OCI-LY7 (cell line): Measurements from ENCODE around the gene GPHA2. TPM values are rescaled to one million over a fixed set of nuclear protein-coding genes. Genes with fewer than 3 reads are reported as not detected.

ENCODE experiments used
- BruUV-seq: library from RNA; stranded (reverse); fragments of 400-500 nt; replicated peaks from 2 replicates; lab custom pipeline; 2021; lab: Mats Ljungman, UMichigan
- CTCF ChIA-PET: fragments of 300-600 bp; sonication (Branson Sonifier 250); formaldehyde crosslinking; loops from one replicate; lab custom pipeline; 2022; ENCODE audit warnings: antibody characterized with exemption; ENCODE audit not compliant: unreplicated experiment; lab: Charles Lee
- POLR2A ChIA-PET: fragments of 300-600 bp; sonication (Branson Sonifier 250); formaldehyde crosslinking; loops from one replicate; lab custom pipeline; 2022; ENCODE audit warnings: antibody characterized with exemption; lab: Charles Lee
- DNase-seq: peaks from one replicate; pipeline ENCODE4 v3.0.0-alpha.2; 2015; ENCODE audit warnings: low spot score
- H2AFZ ChIP-seq: fragments of 200-600 bp; sonication (generic), shearing (Covaris generic); 2 replicates; pipeline ENCODE4 v1.6.1; 2014; ENCODE audit warnings: mild to moderate bottlenecking, antibody characterized with exemption, low read length, moderate library complexity
- H3K27ac ChIP-seq: fragments of 200-600 bp; sonication (generic); 2 replicates; pipeline ENCODE4 v1.5.1; 2014; ENCODE audit warnings: mixed run types, low read depth, mild to moderate bottlenecking, moderate library complexity, low read length, inconsistent platforms; ENCODE audit not compliant: poor library complexity, severe bottlenecking
- H3K36me3 ChIP-seq: fragments of 200-600 bp; sonication (generic); 2 replicates; pipeline ENCODE4 v1.6.1; 2014; ENCODE audit warnings: mild to moderate bottlenecking, antibody characterized with exemption, low read length, moderate library complexity, mixed read lengths; ENCODE audit not compliant: insufficient read depth
- H3K4me1 ChIP-seq: fragments of 200-600 bp; sonication (generic); 2 replicates; pipeline ENCODE4 v1.5.1; 2014; ENCODE audit warnings: mild to moderate bottlenecking, low read length; ENCODE audit not compliant: insufficient read depth, poor library complexity, severe bottlenecking
- H3K4me2 ChIP-seq: fragments of 200-600 bp; sonication (generic); 2 replicates; pipeline ENCODE4 v1.6.1; 2014; ENCODE audit warnings: mild to moderate bottlenecking, low read length
- H3K4me3 ChIP-seq: fragments of 200-600 bp; sonication (generic); 2 replicates; pipeline ENCODE4 v1.5.1; 2014; ENCODE audit warnings: mild to moderate bottlenecking, low read depth, low read length; ENCODE audit not compliant: poor library complexity, severe bottlenecking
- H3K79me2 ChIP-seq: fragments of 200-600 bp; sonication (generic); 2 replicates; pipeline ENCODE4 v1.6.1; 2016; ENCODE audit warnings: low read depth, mild to moderate bottlenecking, low read length, moderate library complexity, mixed read lengths; ENCODE audit not compliant: insufficient read depth
- H3K9me2 ChIP-seq: fragments of 200-600 bp; sonication (generic); 2 replicates; pipeline ENCODE4 v1.6.1; 2016; ENCODE audit warnings: mild to moderate bottlenecking, low read length, mixed read lengths; ENCODE audit not compliant: insufficient read depth
- H3K9me3 ChIP-seq: fragments of 200-600 bp; sonication (generic); 2 replicates; pipeline ENCODE4 v1.6.1; 2014; ENCODE audit warnings: mild to moderate bottlenecking, mixed run types, low read length, mixed read lengths
- H4K20me1 ChIP-seq: fragments of 200-600 bp; sonication (generic); 2 replicates; pipeline ENCODE4 v1.6.1; 2014; ENCODE audit warnings: mild to moderate bottlenecking, antibody characterized with exemption, low read length, moderate library complexity, mixed read lengths; ENCODE audit not compliant: insufficient read depth
- EZH2phosphoT487 ChIP-seq: fragments of 200-600 bp; sonication (generic); IDR thresholded peaks from 2 replicates; pipeline ENCODE4 v1.6.1; 2018; ENCODE audit warnings: low read depth, borderline replicate concordance, mild to moderate bottlenecking, mixed run types, antibody characterized with exemption, low read length, moderate library complexity, mixed read lengths
- intact Hi-C: fragments of 100-400 bp; cut with micrococcal nuclease; formaldehyde crosslinking; loops from one replicate; pipeline ENCODE4 v1.10.0; 2022; ENCODE audit not compliant: unreplicated experiment
- total RNA-seq, 2 experiments: library from RNA; depleted of rRNA in 1 of 2; stranded (reverse); fragments of >200 nt in 1 of 2; shearing (Covaris generic) in 1 of 2; gene quantifications; 2 replicates each; pipeline ENCODE4 v1.2.3, GENCODE V29; 2014 to 2022
- TF ChIP-seq, protein P1 (sequence below): fragments of 200-600 bp; sonication (generic); conservative IDR thresholded peaks from 2 replicates; pipeline ENCODE4 v1.5.1; 2014; ENCODE audit warnings: mild to moderate bottlenecking, antibody characterized with exemption, low read length, moderate library complexity, mixed read lengths

Gene GPHA2
- total RNA-seq, 2 experiments from 2014 or later: not detected

DNA sequence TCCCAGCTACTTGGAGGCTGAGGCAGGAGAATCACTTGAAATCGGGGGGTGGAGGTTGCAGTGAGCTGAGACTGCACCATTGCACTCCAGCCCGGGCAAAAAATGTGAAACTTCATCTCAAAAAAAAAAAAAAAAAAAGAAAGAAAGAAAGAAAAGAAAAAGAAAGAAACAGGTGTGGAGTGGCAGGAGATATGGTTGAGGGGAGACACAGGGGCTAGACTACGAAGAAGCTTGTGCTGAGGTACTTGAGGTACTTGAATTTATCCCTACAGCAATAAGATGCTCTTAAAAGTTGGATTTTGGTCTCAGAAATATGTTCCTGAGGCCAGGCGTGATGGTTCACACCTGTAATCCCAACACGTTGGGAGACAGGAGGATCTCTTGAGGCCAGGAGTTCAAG is 38.4 kb upstream of the GPHA2 start:
- ChIA-PET CTCF (no interaction called here), POLR2A (interaction anchor here (0.6 to 0.7 kb wide), 4 partner anchors 17 to 190 kb away, joined by 3 to 7 read pairs (median 3); no protein-coding TSS in a partner anchor)
- intact Hi-C loops: loop anchor here (1.0 to 5.0 kb wide), 2 partner anchors 39 to 57 kb away; partner anchors contain the start of gene ATG2A
- Histone ChIP-seq H4K20me1 (no peaks in the 10 kb centered on the region), H3K9me2 (no peaks in the 10 kb centered on the region), H3K9me3 (no peaks in the 10 kb centered on the region), H3K36me3 (no peaks in the 10 kb centered on the region), H3K79me2 (no peaks in the 10 kb centered on the region), H3K4me3 (peak overlapping the region; percentile 40), H3K4me1 (peaks cover 69% of the 10 kb centered on the region), H3K27ac (peak overlapping the region; percentile 93), H3K4me2 (peak overlapping the region; percentile 65), H2AFZ (peak overlapping the region; percentile 82; the same call in 1 of the 2 replicates)
- no peak for TF ChIP-seq EZH2phosphoT487
- TF ChIP-seq, protein P1, sequence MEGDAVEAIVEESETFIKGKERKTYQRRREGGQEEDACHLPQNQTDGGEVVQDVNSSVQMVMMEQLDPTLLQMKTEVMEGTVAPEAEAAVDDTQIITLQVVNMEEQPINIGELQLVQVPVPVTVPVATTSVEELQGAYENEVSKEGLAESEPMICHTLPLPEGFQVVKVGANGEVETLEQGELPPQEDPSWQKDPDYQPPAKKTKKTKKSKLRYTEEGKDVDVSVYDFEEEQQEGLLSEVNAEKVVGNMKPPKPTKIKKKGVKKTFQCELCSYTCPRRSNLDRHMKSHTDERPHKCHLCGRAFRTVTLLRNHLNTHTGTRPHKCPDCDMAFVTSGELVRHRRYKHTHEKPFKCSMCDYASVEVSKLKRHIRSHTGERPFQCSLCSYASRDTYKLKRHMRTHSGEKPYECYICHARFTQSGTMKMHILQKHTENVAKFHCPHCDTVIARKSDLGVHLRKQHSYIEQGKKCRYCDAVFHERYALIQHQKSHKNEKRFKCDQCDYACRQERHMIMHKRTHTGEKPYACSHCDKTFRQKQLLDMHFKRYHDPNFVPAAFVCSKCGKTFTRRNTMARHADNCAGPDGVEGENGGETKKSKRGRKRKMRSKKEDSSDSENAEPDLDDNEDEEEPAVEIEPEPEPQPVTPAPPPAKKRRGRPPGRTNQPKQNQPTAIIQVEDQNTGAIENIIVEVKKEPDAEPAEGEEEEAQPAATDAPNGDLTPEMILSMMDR: no peak
- peak; percentile 87 for DNase-seq
- BruUV-seq: no TSS peak

DNA sequence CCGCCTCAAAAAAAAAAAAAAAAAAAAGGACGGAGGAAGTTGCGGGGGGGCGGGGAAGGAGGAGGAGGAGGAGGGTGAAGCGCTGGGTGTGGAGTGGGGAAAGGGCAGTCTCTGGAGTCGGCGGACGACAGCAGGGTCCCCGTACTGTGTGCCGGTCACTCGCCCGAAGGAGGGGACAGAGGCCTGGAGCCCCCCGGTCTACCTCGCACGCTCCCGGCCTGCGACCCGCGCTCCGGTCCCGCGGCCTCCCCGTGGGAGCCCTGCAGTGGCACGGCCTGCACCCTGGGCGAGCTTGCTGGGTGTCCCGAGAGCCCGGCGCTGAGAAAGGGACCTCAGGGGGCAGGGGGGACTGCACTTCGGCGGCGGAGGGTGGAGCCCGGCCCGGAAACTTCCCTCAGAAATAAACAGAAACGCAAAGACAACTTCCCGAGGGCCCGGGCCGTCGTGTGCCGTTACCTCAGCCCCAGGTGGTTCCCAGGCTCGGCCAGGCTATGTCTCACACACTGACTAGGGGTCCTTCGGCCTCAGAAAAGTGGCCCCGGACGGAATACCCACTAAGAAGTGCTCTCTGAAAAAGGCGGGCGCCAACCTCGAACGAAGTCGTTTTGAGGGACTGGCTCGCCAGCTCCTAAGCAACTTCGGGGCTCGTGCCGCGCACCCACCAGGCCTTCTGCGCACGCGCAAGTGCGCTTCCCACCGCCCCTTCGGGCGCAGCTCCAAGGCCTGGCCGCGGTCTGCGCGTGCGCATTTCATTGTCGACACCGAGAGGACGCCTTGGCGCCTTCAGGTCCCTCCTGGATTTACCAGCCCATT is 35.9 kb upstream of the GPHA2 start, which contains the start of gene MAJIN:
TSS of gene MAJIN (minus strand) at position 688 of the 813 bp plus-strand sequence. CDS start 12,703 bp downstream, outside the sequence.
- Histone ChIP-seq H3K27ac (peak within 1 kb of the TSS; percentile 93), H3K79me2 (no peaks in the 10 kb centered on the region), H3K4me1 (peaks cover 59% of the 10 kb centered on the region), H3K4me2 (peak within 1 kb of the TSS; percentile 65; the same call in 1 of the 2 replicates), H3K9me3 (no peaks in the 10 kb centered on the region), H3K9me2 (no peaks in the 10 kb centered on the region), H3K36me3 (no peaks in the 10 kb centered on the region), H4K20me1 (no peaks in the 10 kb centered on the region), H2AFZ (no peak within 1 kb of the TSS), H3K4me3 (no peak within 1 kb of the TSS)
- intact Hi-C loops: loop anchor here (5.0 kb wide), 1 partner anchor 54 kb away; the partner anchor contains the start of gene ATG2A
- CTCF ChIA-PET: no interaction called here
- TF ChIP-seq, protein P1: no peak
- TF ChIP-seq EZH2phosphoT487: no peak
- no TSS peak for BruUV-seq
- no peak for DNase-seq
- POLR2A ChIA-PET: no interaction called here

DNA sequence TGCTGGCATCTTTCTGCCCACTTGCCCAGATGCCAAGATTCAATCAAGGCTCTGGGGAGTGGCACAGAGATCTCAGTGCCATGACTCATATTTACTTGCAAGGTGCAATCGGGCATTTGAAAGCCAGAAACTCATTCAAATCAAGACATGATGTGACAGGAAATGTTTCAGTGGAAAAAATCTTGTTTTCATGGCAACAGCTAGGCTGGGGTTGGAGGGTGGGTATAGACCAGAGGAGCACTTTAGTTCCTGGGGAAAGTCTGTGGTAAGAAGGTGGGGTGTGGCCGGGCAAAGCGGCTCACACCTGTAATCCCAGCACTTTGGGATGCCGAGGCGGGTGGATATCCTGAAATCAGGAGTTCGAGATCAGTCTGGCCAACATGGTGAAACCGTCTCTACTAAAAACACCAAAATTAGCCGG is 35.0 kb upstream of the GPHA2 start:
- Histone ChIP-seq H3K9me3 (no peaks in the 10 kb centered on the region), H3K4me2 (no peak overlapping the region), H3K36me3 (no peaks in the 10 kb centered on the region), H4K20me1 (no peaks in the 10 kb centered on the region), H3K79me2 (no peaks in the 10 kb centered on the region), H3K27ac (no peak overlapping the region), H3K9me2 (no peaks in the 10 kb centered on the region), H2AFZ (no peak overlapping the region), H3K4me3 (no peak overlapping the region), H3K4me1 (peaks cover 55% of the 10 kb centered on the region)
- ChIA-PET POLR2A (no interaction called here), CTCF (no interaction called here)
- DNase-seq: peak; percentile 24
- intact Hi-C loops: loop anchor here (5.0 kb wide), 1 partner anchor 53 kb away; the partner anchor contains the start of gene ATG2A
- BruUV-seq: no TSS peak
- TF ChIP-seq EZH2phosphoT487: no peak
- TF ChIP-seq, protein P1: no peak
